Esophagus muscularis mucosa (tissue), 4 donors: Measurements from ENCODE around the gene SLC6A9. TPM values are rescaled to one million over a fixed set of nuclear protein-coding genes. Genes with fewer than 3 reads are reported as not detected.

Experiments
- DNase-seq: peaks from one replicate; pipeline ENCODE4 v3.0.0-alpha.2; 2017; ENCODE audit errors: extremely low spot score
- H3K27ac ChIP-seq, 4 donors: fragments of 200-600 bp; sonication (generic); replicated peaks in 1 of 4; 1 replicate in 3 of 4; 2 replicates in 1 of 4; pipeline ENCODE4 v1.5.1; 2016 to 2019; ENCODE audit warnings: mild to moderate bottlenecking in 1 of 4
- H3K27me3 ChIP-seq, 4 donors: fragments of 200-600 bp; sonication (generic); one replicate each; pipeline versions ENCODE4 v1.5.1 to v1.6.0; 2016 to 2019
- H3K36me3 ChIP-seq, 4 donors: fragments of 200-600 bp; sonication (generic); one replicate each; pipeline ENCODE4 v1.5.1; 2016 to 2019
- H3K4me1 ChIP-seq, 4 donors: fragments of 200-600 bp; sonication (generic); one replicate each; pipeline ENCODE4 v1.5.1; 2016 to 2019
- H3K4me3 ChIP-seq, 4 donors: fragments of 200-600 bp; sonication (generic); 1 replicate in 2 of 4; 2 replicates in 2 of 4; pipeline ENCODE4 v1.5.1; 2016 to 2019; ENCODE audit warnings: mild to moderate bottlenecking in 4 of 4, moderate library complexity in 1 of 4
- H3K9me3 ChIP-seq, 4 donors: fragments of 200-600 bp; sonication (generic); 1 replicate in 3 of 4; 2 replicates in 1 of 4; pipeline ENCODE4 v1.5.1; 2016 to 2019
- CTCF ChIP-seq, 3 experiments: fragments of 200-600 bp in 2 of 3; fragments of 450-650 bp in 1 of 3; sonication (generic) in 2 of 3; IDR thresholded peaks; one replicate each; pipeline ENCODE4 v1.5.1; 2017 to 2019; ENCODE audit warnings: antibody characterized with exemption in 3 of 3, mild to moderate bottlenecking in 2 of 3, moderate library complexity in 1 of 3
- EP300 ChIP-seq: sonication (generic); formaldehyde crosslinking; IDR thresholded peaks from one replicate; pipeline ENCODE4 v1.6.1; 2017; ENCODE audit warnings: antibody characterized with exemption
- POLR2A ChIP-seq: fragments of 450-650 bp; IDR thresholded peaks from one replicate; pipeline ENCODE4 v1.6.1; 2017; ENCODE audit warnings: antibody characterized with exemption, moderate library complexity, mild to moderate bottlenecking, low read depth
- POLR2AphosphoS5 ChIP-seq, 2 donors: sonication (generic); formaldehyde crosslinking; IDR thresholded peaks; one replicate each; pipeline ENCODE4 v1.6.1; 2017; ENCODE audit warnings: antibody characterized with exemption in 2 of 2
- WGBS: methylation state at CpG from one replicate; pipeline ENCODE4 v1.1.5; 2018; 5-methylcytosine and 5-hydroxymethylcytosine counted together
- intact Hi-C: fragments of 100-400 bp; cut with DNase I; formaldehyde crosslinking; loops from one replicate; pipeline ENCODE4 v1.15.1; 2023
- total RNA-seq, 4 donors: library from RNA; depleted of rRNA; stranded (reverse); fragments of >200 nt; gene quantifications; one replicate each; pipeline versions ENCODE4 v1.1.0 to v1.2.1, GENCODE V29; 2016

Gene SLC6A9
- total RNA-seq, 4 donors from 2014 or later: 5.2 to 17.9 (median 7.8) TPM

- Histone ChIP-seq H3K4me1 (peaks cover 41 to 62% (median 51%) of the 10 kb centered on the region in 4 donors), H3K36me3 (peaks cover 13 to 41% (median 34%) of the 10 kb centered on the region in 4 donors), H3K4me3 (peak overlapping the region; percentile 72 to 89 (median 83)), H3K27me3 (no peaks in the 10 kb centered on the region), H3K9me3 (no peaks in the 10 kb centered on the region), H3K27ac (peak overlapping the region; percentile 57 to 75 (median 63))
- TF ChIP-seq CTCF (IDR thresholded peaks at IDR 0.05) (no peak), POLR2A (no peak), EP300 (no peak), POLR2AphosphoS5 (IDR thresholded peaks at IDR 0.05) (no peak)
- intact Hi-C loops: no loop called here
- no peak for DNase-seq
- no CpG with 5 or more reads among the region's 45 CpGs for WGBS
Observed at GRCh38 chr1:43979528-43980254, 51.6 kb downstream of the SLC6A9 start.

- no peaks in the 10 kb centered on the region for H3K27me3 ChIP-seq
- peak overlapping the region; percentile 72 to 89 (median 83) for H3K4me3 ChIP-seq
- no peak for DNase-seq
- TF ChIP-seq POLR2AphosphoS5 (IDR thresholded peaks at IDR 0.05): no peak
- no peak for TF ChIP-seq EP300
- TF ChIP-seq CTCF (IDR thresholded peaks at IDR 0.05): no peak
- no peak for TF ChIP-seq POLR2A
- peaks cover 13 to 37% (median 30%) of the 10 kb centered on the region in 4 donors for H3K36me3 ChIP-seq
- H3K4me1 ChIP-seq: peaks cover 43 to 64% (median 54%) of the 10 kb centered on the region in 4 donors
- peak overlapping the region; percentile 57 to 75 (median 63) for H3K27ac ChIP-seq
- no peaks in the 10 kb centered on the region for H3K9me3 ChIP-seq
- intact Hi-C loops: no loop called here
- WGBS: no CpG with 5 or more reads among the region's 45 CpGs
Observed at GRCh38 chr1:43979261-43979527, 52.1 kb downstream of the SLC6A9 start.

DNA sequence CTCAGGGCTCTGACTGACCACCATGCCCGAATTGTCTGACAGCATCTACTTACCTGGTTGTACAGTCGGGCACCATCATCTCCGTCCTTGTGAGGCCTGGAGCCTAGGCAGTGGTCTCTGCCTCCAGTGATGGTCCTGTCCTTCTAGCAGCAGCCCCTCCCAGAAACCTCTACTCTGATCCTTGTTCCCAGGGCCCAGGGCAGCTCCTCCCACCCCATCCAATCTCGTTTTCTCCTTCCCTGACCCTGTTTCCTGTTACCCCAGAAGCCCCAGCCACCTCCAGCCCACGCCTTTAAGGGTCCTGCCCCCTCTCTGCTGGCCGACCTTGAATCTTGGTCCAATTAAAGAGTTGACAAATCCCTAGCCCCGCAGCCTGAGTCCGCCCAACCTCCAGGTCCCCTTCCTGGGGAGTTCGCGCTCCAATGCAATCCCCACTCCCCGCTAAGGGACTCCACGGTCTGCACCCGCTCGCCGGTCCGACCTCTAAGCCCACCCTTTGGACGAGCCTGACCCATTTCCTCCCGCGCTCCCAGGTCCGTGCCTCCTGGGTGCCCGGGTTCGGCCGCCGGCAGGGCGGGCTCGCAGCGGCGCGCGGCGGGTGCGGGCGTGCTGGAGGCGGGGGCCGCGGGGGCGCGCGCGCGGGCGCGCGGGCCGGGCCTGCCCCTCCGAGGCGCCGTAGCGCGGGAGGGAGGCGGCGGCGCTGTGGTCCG lies 52.6 kb downstream of the SLC6A9 start, which contains the start of gene B4GALT2:
B4GALT2 (plus strand) TSS at position 660 of the 710 bp plus-strand sequence. CDS start 1,951 bp downstream, outside the sequence.
- intact Hi-C loops: no loop called here
- Histone ChIP-seq H3K36me3 (peaks cover 13 to 37% (median 28%) of the 10 kb centered on the region in 4 donors), H3K27me3 (no peaks in the 10 kb centered on the region), H3K4me3 (peak within 1 kb of the TSS; percentile 72 to 89 (median 83)), H3K9me3 (no peaks in the 10 kb centered on the region), H3K4me1 (peaks cover 47 to 69% (median 59%) of the 10 kb centered on the region in 4 donors), H3K27ac (peak within 1 kb of the TSS; percentile 57 to 75 (median 63))
- WGBS: 10% methylated on average over 20 of the region's 54 CpGs
- DNase-seq: no peak
- TF ChIP-seq EP300: no peak
- no peak for TF ChIP-seq POLR2A
- TF ChIP-seq POLR2AphosphoS5 (IDR thresholded peaks at IDR 0.05): no peak
- no peak for TF ChIP-seq CTCF (IDR thresholded peaks at IDR 0.05)

- Histone ChIP-seq H3K27me3 (no peaks in the 10 kb centered on the region), H3K4me3 (peak overlapping the region in 3 of 4 donors; percentile 57 to 89 (median 77)), H3K27ac (peak overlapping the region in 3 of 4 donors; percentile 28 to 51 (median 50)), H3K9me3 (no peaks in the 10 kb centered on the region), H3K4me1 (peaks cover 50 to 71% (median 60%) of the 10 kb centered on the region in 4 donors), H3K36me3 (peaks cover 13 to 37% (median 28%) of the 10 kb centered on the region in 4 donors)
- WGBS: 38% methylated on average over 4 of the region's 5 CpGs
- intact Hi-C loops: no loop called here
- no peak for DNase-seq
- TF ChIP-seq EP300 (no peak), POLR2AphosphoS5 (IDR thresholded peaks at IDR 0.05) (no peak), CTCF (IDR thresholded peaks at IDR 0.05) (no peak), POLR2A (no peak)
Observed at GRCh38 chr1:43978264-43978550, 53.1 kb downstream of the SLC6A9 start.
